ELR (cell line): ENCODE data around the gene SLC1A2.
A peak's percentile ranks its signal among the peaks of the same experiment; 100 is the strongest.

Experiments
- DNase-seq: peaks from one replicate; pipeline ENCODE4 v3.0.0-alpha.2; 2015; ENCODE audit warnings: low read depth

The SLC1A2 gene

DNA sequence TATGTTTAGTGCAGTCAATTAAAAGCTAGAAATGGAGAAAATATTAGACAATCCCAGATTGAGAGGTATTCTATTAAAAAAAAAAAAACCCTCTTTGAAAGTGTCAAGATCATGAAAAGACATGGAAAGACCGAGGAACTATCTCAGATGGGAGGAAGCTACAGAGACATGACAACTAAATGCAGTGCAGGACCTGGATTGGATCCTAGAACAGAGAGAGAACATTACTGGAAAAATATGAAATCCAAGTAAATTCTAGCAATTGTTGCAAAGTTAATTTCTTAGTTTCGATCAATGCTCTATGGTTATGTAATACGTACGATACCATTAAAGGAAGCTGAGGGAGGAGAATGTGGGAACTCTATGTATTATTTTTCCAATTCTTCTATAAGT is 43.2 kb downstream of the SLC1A2 start:
- DNase-seq = no peak

DNA sequence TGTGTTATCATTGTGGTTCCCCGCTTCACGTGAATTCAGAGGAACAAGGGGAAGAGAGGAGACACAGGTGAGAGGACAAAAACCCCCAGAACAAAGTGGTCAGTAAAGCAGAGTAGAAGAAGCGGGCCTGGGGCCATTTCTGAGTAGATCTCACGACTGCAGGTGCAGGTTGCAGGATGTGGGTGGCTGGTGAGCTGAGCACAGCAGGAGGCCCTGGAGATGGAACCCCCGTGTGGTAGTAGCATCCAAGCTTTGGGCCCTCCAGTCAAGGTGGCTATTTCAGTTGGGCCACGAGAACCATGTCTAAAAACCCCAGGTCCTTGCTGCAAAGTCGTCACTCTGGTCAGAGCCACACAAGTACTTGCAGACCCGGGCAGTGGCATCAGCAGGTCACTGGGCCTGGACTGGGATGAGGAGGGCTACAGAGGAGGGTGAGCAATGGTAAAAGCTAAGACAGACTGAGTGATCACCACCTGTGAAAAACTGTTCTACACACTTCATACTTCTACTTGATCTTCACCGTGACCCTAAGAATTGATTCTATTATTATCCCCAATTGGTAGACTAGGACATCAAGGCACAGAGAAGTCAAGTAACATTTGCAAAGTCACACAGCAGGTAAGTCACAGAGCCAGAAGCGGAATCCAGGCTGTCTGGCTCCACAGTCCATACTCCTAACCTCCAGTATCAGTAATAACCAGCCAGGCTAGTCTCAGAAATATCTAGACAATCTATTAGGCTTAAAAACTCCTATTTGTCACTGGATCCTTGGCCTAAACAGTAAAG is 43.8 kb downstream of the SLC1A2 start:
- DNase-seq = no peak

DNA sequence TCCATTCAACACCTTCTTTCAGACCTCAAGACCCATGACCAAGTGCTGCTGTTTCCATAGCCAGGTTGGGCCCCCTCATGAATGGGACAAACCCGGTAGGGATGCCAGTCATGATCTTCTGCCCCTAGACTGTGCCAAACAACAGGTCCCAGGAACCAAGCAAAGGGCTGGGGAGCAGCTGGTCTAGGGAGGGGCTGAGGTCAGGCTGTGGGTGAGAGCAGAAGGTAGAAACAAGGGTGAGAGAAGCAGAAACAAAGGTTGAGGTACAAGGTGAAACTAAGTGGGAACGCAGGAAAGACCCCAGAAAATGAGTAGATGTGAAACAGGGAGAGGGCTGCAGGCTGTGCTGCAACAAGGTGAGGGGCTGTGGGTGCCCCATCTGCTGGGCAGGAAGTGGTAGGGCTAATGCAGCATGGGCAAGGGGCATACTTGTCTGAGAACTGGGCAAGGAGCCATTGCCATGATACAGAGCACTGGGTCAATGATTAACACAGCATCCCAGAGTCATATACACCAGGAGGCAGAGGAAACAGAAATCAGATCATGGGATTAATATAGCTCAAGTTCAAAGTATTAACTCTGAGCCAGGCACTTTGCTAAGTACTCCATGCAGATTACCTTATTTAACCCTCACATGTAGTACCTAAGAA is 45.9 kb downstream of the SLC1A2 start:
- peak; percentile 27 for DNase-seq

DNA sequence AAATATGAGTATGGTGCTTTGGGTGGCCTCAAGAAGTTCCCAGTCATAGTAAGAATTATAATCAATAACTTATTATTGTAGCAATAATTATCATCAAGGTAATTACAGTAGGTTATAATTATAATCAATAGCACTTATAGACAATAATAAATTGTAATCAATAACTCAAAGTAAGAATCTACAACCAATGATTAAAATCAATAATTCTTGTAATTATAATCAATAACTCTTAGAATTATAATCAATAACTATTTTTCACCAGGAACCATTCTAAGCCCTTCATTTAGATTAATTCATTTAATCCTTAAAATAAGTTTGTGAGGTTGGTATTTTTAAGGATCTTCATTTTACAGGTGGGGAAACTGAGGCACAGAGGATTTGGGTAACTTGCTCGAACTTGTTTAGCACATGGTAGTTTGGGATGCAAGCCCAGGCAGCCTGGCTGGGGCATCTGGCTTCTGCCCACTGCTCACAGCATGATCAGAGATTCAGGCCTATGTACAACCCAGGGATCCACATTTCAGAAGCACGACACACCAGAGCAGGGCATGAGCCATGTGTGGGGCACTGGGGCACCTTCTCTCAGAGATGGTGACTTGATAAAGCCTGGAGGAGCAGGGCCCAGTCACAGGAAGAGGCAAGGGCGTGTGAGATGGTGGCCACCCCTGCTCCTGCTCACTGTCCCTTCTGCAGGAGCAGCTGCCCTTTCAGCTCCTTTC is 46.6 kb downstream of the SLC1A2 start:
- DNase-seq = no peak

DNA sequence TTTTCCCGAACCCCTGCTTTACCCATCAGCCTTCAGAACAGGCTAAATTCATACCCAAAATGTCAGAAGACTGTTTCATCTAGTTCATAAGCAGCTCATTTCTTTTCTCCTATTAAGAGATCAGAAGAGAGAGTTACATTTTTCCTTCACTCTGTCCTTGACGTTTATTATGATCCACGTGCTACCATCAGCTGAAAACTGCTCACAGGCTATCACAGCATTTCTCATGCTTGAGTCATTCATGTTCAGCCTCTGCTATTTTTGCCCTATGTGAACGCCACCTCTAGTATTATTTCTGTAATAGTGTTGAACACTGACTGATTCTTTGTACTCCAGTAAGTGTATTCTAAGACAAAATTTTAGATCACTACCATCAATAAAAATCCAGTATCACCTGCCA is 51.9 kb downstream of the SLC1A2 start:
- DNase-seq = peak; percentile 84

DNA sequence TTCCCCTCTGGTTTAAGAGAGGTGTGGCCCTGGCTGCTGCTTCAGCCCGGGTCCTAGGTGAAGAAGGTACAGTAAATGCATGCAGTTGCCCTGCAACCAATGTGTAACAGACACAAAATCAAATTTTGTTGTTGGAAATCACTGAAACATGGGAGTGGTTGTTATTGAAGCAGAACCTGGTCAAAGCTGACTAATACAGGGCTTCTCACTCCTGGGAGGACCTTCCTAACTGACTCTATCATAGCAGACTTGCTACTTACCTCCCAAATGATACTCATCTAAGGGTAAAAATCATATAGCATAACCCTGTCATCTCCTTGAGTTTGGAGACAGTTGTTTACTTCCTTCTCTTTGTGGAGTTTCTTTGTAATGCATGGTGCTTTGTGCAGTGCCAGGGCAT is 52.6 kb downstream of the SLC1A2 start:
- DNase-seq = no peak

DNA sequence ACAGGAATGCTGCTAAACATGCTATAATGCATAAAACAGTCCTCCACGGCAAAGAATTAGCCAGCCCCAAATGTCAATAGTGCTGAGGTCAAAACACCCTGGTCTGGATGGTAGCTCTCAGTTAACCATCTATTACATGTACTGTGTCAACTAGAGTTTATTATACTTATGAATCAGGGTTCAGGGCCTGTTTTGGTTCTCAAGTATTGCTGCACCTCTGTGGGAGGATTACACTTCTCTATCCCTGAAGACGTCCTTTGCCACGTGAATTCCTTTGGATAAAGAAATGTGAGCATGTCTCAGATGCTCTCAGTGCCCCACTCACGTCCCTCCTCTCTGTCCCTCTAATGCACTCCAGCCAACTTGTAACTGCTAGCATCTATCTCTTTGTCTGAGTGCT is 53.4 kb downstream of the SLC1A2 start:
- DNase-seq = no peak

DNA sequence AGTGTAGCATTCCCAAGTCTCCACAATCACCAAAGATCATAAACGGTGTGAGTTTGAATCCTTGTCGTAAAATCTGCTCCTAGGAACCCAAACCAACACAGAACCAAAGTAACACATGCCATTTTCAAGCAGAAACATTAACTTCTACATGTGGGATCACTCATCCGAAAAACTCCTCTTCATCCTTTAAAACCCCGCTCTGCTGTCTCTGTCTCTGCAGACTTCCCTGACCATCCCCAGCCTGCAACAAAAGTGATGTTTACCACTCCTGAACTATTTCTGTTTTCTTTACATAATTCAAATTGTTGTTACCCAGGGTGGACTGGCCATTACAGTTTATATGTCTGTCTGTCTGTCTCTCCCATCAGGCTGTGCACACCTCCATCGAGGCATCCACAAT is 54.0 kb downstream of the SLC1A2 start:
- DNase-seq = no peak

DNA sequence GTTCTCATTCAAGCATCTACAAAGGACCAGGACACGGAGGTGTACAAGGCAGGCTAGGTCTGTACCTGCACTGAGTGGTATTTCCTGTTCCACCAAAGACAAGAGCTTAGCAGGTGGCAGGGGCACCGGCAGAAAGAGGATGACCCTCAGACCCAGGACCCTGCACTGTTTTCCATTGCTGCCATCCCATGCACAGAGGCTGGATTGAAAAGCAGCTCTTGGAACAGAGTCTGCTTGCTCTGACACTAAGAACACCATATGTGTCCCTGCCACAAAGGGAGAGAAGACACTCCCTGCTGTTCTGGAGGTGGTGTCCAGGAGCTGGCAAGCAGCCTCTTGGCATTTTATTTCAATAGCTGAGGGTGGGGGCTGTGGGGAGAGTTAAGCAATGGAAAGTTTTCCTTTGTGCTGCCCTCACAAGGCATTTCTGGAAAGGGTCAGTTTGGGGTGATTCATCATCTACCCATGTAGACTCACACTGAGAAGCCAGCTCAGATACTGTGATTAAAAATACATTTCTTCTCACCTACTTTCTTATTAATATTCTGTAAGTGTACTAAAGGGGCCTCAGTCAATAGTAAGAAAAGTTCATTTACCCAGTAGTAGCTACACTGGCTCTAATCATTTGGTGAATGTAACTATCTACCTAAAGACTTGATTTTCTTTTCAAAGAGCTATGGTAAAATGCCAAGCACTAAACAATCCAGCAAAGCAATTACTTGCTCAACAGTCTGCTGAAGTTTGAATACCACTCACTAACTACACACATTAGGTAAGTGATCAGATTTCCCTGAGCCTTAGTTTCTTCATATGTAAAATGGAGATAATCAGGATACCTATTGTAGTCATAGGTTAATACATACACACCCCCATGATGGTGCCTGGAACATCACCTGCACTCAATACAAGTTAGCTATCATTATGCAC is 55.2 kb downstream of the SLC1A2 start:
- DNase-seq = peak; percentile 76

DNA sequence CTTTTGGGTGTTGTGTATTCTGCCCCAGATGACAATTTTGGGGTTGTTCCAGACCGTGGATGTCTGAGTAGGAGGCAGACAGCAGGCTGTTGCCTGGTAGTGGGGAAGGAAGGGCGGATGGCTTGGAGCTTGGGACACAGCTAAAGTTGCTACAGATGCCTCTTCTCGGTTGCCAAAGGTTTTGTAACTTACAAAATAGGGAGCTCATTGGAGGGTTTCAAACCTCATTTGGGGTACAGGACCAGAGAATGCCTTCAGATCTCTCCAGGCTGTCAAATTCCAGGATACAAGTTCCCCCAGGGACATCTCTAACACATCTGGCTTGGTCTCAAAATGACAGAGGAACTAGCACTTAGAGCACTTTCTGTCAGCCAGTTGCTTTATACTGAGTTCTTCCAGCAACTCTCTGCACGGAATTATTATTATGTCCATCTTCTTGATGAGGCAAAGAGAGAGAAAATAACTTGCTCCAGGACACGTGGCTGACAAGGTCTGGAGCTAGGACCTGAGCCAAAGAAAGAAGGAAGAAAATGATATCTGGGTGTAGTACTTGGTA is 56.0 kb downstream of the SLC1A2 start:
- DNase-seq = no peak

DNA sequence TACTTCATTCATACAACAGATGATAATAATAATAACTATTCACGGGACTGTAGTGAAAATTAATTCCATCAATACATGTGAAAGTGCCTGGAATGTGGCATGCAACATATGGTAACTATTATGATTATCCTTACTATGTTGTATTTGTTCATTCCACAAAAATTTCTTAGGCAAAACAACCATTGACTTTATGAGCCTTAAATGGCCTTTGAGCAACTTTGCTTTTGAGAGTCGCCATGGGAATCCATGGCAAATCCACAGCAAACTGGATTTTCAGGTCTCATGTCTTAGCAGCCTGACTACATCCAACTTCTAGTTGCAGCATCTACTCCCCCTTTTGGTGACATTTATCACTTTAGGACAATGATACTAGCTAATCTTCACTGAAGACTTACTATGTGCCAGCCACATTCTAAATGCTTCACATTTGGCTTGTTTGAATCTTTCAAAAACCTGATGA is 56.8 kb downstream of the SLC1A2 start:
- DNase-seq = peak; percentile 10

DNA sequence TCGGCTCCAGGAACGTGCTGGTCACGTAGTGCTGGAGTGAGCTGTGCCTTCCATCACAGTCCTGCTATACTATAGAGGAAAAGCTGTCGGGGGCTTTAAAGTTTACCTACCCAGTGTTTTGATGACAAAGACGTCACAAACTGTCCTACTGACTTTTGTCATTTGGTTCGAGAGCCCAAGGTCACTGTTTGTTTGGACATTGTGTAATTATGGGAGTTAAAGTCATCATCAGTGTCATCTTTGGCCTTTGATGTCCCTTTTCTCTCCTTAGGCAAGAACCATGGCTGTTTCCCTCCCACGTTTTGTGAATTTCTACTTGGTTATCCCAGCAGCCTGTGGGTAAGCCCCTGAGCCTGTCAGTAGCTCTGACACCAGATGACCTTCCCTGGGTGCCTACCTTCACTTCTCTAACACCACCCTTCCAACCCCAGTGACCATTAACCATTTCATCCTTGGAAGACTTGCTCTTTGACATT is 59.3 kb downstream of the SLC1A2 start:
- DNase-seq = no peak

DNA sequence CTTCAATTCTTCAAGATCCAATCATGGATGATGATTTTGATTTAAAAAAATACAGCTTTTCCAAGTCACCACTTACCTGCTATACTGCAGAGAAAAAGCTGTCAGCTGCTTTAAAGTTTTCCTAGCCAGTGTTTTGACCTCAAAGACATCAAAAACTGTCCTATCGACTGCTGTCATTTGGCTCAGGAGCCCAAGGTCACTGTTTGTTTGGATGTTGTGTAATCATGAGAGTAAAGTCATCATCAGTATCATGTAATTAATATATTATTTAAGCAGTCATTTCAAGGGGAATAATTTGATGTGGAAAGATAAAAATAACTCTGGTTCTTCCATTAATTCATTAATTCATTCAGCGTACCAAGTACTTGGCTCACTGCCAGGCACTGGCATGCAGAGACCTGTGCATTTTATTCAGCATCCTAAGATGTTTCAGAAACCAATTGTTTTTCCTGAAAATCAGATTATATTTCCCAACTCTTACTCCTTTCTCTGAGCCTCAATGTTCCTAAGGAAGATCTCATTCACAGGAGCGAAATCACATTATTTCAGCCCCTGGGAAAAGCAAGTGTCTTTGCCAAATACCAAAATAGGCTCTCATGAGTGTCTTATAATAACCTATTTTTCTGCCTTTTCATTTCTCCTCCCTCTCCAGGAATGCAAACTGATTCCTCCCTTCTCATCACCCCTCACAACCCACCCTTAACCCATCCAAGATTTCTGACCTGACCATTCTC is 59.9 kb downstream of the SLC1A2 start:
- DNase-seq = no peak

DNA sequence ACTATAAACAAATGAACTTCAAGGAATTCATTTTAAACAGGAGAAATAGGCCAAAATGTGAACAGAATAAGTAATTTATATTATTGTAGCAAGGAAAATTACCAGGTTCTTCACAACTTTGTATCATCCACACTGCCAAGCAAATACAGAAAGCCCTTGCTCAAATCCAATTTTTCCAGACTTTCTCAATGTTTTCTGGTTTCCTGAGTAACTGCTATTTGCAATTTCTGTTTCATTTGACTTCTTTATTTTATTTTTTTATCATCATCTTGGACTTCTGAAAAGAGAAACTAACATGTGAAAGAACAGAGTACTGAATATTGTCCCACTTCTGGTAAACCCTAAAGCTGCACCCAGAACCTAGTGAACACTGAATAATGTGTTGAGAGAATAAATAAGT is 61.0 kb downstream of the SLC1A2 start:
- DNase-seq = no peak

DNA sequence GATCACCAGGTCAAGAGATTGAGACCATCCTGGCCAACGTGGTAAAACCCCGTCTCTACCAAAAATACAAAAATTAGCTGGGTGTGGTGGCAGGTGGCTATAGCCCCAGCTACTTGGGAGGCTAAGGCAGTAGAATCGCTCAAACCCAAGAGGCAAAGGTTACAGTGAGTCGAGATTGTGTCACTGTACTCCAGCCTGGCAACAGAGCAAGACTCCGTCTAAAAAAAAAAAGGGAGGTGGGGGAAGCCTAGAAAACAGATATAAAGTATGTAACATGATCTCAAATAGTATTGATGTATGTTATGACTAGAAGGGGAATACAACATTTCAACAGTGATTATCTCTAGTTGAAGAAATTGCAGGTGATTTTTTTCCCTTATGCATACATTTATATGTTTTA is 61.4 kb downstream of the SLC1A2 start:
- peak; percentile 61 for DNase-seq

DNA sequence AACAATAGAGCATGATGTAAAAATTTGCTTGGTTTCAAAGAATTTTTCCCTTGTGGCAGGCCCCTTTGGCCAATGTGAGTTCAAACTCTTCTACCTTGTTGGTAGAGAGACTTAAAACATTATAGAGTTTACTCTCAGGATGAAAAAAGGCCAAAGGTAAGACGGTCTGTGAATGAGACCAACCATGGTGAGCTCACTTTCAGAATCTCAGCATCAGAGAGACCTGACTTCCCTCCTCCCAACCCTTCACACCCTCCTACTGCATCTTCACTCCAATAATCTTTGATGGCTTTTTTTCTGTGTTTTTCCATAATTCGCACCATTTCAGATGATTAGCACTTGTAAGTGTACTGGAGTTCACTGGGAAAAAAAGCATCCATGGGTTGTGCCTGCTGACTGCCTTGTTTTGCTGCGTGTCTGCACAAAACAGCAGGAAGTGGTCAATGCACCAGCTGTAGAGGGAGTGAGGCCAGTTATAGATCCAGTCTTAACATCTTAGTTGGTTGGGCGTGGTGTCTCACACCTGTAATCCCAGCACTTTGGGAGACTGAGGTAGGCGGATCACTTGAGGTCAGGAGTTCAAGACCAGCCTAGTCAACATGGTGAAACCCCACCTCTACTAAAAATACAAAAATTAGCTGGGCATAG is 64.1 kb downstream of the SLC1A2 start:
- no peak for DNase-seq

DNA sequence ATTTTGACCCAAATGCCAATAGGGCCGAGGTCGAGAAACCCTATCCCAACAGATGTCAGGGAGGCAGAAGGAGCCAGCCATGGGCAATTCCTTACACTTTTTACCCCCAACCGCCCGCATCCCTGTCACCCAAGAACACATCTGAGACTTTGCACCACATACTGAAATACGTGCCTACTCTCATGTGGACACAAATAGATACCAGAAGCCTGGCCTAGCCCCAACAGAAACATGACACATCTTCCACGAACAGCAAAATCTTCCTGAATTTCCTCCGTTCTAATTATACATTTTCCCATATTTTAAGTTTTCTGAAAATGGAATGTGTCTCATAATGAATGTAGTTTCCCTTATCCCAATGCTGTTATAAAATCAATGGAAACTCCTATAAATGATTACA is 64.7 kb downstream of the SLC1A2 start:
- DNase-seq = no peak

DNA sequence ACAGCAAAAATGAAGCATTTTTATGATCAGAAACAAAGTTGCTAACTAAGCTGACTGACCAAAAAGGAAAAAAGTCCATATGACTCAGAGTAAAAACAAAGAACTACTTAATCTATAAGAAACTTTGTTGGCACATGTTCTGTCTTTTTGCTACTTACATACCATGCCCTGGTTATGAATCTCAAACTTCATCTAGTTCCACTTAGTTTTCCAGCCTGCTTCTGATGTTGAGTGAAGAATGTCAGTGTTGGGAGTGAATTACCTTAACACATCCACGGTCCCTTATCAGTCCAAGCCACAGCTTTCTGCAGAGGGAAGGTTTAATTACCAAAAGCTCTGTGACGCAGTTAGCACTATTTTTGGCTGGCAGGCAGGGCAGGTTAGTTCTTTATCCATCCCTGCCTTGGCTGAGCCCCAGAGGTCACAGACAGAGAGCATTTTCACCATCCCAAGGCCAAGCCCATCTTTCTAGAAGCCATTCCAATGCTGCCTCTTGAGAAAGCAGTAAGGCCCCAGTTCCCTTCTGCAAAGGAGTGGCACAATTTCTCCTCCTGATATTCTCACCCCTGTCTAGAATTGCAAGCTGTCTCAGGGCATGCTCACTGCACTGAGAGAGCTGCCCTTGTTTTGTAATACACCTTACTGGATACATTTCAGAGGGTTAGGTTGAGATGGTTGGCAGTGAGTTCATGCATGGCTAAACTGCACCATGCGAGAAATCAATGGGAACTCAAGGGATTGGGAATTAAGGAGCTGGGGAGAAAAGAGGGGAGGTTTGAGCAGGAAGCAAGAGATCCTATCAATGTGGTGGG is 67.1 kb downstream of the SLC1A2 start:
- peak; percentile 42 for DNase-seq

DNA sequence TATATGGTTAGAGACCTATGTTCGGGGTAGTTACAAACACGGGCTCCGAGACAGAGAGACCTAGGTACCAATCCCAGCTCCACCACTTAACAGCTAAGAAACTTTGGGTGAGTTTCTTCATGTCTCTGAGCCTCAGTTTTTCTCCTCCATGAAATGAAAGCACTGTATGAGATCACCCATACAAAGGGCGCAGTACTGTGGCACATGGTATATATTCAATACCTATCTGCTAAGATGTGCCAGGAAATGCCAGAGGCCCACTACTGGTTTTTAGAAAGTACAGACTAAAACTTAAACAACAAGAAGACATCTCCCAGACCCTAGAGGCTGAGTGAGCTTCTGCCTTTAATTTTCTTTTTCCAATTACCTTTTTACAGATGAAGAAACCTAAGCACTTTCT is 69.5 kb downstream of the SLC1A2 start:
- DNase-seq = no peak
